ENCODE data around the gene KLC1.

Gene KLC1

GRCh38 chr14:103738166-103738565 is 109.2 kb downstream of the KLC1 start:
- DNase-seq, result no peak

- no peak for DNase-seq
These were observed 109.9 kb downstream of the KLC1 start for GRCh38 chr14:103738701-103739451.

GRCh38 chr14:103739466-103739792 is 110.4 kb downstream of the KLC1 start:
- no peak for DNase-seq

DNA sequence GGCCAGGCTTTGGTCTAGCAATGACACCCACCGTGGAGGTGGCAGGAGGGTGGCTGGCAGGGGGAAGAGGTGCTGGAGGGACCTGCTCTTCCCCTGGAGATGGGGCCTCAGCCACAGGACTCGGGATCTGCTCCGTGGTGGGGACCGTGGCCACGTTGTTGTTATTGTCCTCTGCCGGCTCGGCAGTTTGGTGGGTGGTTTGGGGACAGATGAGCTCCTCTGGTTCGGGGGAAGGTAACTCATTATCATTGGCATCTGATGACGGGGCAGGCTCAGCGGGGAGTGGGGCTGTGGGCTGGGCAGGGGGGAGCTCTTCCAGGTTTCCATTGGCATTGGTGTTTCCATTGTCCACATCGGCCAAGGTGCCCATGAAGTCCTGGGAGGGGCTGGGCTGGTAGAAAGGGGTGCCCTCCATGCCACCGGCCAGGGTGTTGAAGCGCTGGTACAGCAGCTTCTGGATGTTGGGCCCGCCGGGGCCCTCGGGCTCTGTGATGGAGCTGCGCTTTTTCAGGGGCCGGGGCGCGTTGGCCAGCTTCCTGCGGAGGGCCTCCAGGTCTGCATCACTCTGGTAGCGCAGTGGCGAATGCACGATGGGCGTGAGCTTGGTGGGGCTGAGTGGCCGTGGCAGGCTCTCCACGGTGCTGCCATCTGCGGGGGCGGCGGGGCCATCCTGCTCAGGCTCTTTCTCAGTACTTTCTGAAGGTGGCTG is 110.9 kb downstream of the KLC1 start:
- DNase-seq, result no peak

- DNase-seq, result no peak
These were observed 112.1 kb downstream of the KLC1 start for GRCh38 chr14:103740991-103741689.

DNA sequence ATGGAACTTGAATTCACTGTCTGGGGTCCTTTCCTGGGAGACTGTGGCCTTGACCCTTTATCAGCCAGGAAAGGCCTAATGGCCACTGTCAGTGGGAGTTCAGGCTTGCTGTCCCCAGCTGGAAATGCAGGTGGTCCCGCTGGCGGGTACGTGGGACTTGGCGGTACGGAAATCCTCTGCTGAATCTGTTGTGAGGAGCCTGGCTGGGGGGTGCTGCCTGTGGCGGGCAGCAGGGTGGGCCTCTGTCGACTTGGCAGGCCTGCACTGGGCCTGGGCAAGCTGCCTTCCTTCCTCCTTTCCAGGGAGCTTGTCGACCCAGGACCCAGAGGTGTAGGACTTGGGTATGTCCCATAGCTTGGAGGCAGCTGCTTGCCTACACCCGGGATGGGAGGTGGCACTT is 112.9 kb downstream of the KLC1 start:
- no peak for DNase-seq

GRCh38 chr14:103742499-103743255 is 113.7 kb downstream of the KLC1 start:
- no peak for DNase-seq

- DNase-seq, result no peak
These were observed 114.7 kb downstream of the KLC1 start for GRCh38 chr14:103743691-103744090.

- no peak for DNase-seq
These were observed 115.8 kb downstream of the KLC1 start for GRCh38 chr14:103744621-103745395.

GRCh38 chr14:103745424-103745823 is 116.4 kb downstream of the KLC1 start:
- DNase-seq, result no peak

- no peak for DNase-seq
These were observed 117.7 kb downstream of the KLC1 start for GRCh38 chr14:103746701-103747100.

GRCh38 chr14:103748534-103748857 is 119.5 kb downstream of the KLC1 start:
- peak; percentile 63 for DNase-seq

DNA sequence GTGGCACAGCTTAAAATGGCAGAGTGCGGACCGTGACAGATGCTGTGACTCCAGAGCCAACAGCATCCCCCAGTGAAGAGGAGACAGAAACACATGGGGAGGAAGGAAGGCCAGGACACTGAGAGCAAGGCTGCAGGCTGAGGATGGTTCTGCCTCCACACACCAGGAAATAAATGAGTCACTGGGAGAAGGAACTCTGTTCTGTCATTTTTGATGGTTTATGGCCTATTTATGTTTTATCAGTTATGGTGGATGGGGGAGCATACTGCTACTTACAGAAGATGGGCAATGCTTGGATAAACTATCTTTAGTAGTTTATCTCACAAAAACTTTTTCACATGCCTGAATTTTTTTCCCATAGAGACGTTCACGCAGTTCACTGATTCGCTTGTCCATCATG is 120.4 kb downstream of the KLC1 start:
- no peak for DNase-seq

DNA sequence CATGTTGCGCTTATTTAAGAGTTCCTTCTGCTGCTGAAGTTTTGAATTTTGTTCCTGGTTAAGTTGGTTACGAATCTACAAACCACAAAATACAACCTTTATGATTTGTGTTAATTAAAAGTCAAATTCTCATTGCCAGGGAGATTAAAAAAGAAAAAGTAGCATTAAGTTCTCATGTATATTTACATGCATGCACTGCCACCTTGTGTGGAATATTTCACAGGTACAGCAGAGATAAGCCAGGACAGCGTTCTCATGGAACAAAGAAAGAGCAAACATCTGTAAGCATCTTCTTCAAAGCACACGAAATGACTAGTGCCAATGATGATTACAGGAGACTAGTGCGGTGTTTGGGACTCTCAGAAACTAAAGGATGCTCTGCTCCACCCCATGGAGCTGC is 120.8 kb downstream of the KLC1 start:
- no peak for DNase-seq

All from stimulated activated CD4-positive, alpha-beta T cell treated with anti-CD3 and anti-CD28 coated beads, Interleukin-15, amount 100 ng/mL, for 24 hours (primary cell).